Measurements from ENCODE around the gene FGF2. TPM values are rescaled to one million over a fixed set of nuclear protein-coding genes. Genes with fewer than 3 reads are reported as not detected.

Gene FGF2
- total RNA-seq, 1 donor from 2014 or later, result 2.7 TPM

GRCh38 chr4:122900314-122900713 is 73.7 kb downstream of the FGF2 start:
- peaks cover 8% of the 10 kb centered on the region for H3K36me3 Mint-ChIP-seq (ENCODE audit: insufficient read depth)
- no peak overlapping the region for H3K27ac Mint-ChIP-seq
- DNase-seq (ENCODE audit: low spot score, unreplicated experiment), result no peak
- H3K9me3 Mint-ChIP-seq (ENCODE audit: low read depth), result peaks cover 7% of the 10 kb centered on the region
- no peak for TF ChIP-seq CTCF (IDR thresholded peaks at IDR 0.05; ENCODE audit: unreplicated experiment)
- H3K27me3 Mint-ChIP-seq, result no peaks in the 10 kb centered on the region
- no peak overlapping the region for H3K4me3 Mint-ChIP-seq (ENCODE audit: low read depth)
- H3K4me1 Mint-ChIP-seq (ENCODE audit: low read depth), result no peaks in the 10 kb centered on the region

- H3K36me3 Mint-ChIP-seq (ENCODE audit: insufficient read depth), result peaks cover 8% of the 10 kb centered on the region
- H3K27me3 Mint-ChIP-seq, result no peaks in the 10 kb centered on the region
- no peak for DNase-seq (ENCODE audit: low spot score, unreplicated experiment)
- peaks cover 7% of the 10 kb centered on the region for H3K9me3 Mint-ChIP-seq (ENCODE audit: low read depth)
- no peak overlapping the region for H3K27ac Mint-ChIP-seq
- TF ChIP-seq CTCF (IDR thresholded peaks at IDR 0.05; ENCODE audit: unreplicated experiment), result no peak
- no peaks in the 10 kb centered on the region for H3K4me1 Mint-ChIP-seq (ENCODE audit: low read depth)
- no peak overlapping the region for H3K4me3 Mint-ChIP-seq (ENCODE audit: low read depth)
Measured at GRCh38 chr4:122901247-122902010, 74.8 kb downstream of the FGF2 start.

- Mint-ChIP-seq H3K36me3 (ENCODE audit: insufficient read depth) (peaks cover 6% of the 10 kb centered on the region), H3K4me1 (ENCODE audit: low read depth) (no peaks in the 10 kb centered on the region), H3K27me3 (no peaks in the 10 kb centered on the region), H3K9me3 (ENCODE audit: low read depth) (peaks cover 7% of the 10 kb centered on the region), H3K4me3 (ENCODE audit: low read depth) (no peak overlapping the region), H3K27ac (no peak overlapping the region)
- no peak for TF ChIP-seq CTCF (IDR thresholded peaks at IDR 0.05; ENCODE audit: unreplicated experiment)
- no peak for DNase-seq (ENCODE audit: low spot score, unreplicated experiment)
Measured at GRCh38 chr4:122903766-122904288, 77.2 kb downstream of the FGF2 start.

GRCh38 chr4:122906859-122907305 is 80.3 kb downstream of the FGF2 start:
- Mint-ChIP-seq H3K4me3 (ENCODE audit: low read depth) (no peak overlapping the region), H3K27me3 (no peaks in the 10 kb centered on the region), H3K4me1 (ENCODE audit: low read depth) (no peaks in the 10 kb centered on the region), H3K27ac (no peak overlapping the region), H3K9me3 (ENCODE audit: low read depth) (no peaks in the 10 kb centered on the region), H3K36me3 (ENCODE audit: insufficient read depth) (no peaks in the 10 kb centered on the region)
- no peak for DNase-seq (ENCODE audit: low spot score, unreplicated experiment)
- no peak for TF ChIP-seq CTCF (IDR thresholded peaks at IDR 0.05; ENCODE audit: unreplicated experiment)

- H3K4me1 Mint-ChIP-seq (ENCODE audit: low read depth), result no peaks in the 10 kb centered on the region
- H3K4me3 Mint-ChIP-seq (ENCODE audit: low read depth), result no peak overlapping the region
- H3K27ac Mint-ChIP-seq, result no peak overlapping the region
- no peaks in the 10 kb centered on the region for H3K36me3 Mint-ChIP-seq (ENCODE audit: insufficient read depth)
- no peak for DNase-seq (ENCODE audit: low spot score, unreplicated experiment)
- no peaks in the 10 kb centered on the region for H3K27me3 Mint-ChIP-seq
- no peak for TF ChIP-seq CTCF (IDR thresholded peaks at IDR 0.05; ENCODE audit: unreplicated experiment)
- H3K9me3 Mint-ChIP-seq (ENCODE audit: low read depth), result no peaks in the 10 kb centered on the region
Measured at GRCh38 chr4:122908223-122908622, 81.6 kb downstream of the FGF2 start.
